Neural progenitor cell (in vitro differentiated cells): ENCODE data around the gene ARID2.

Experiments used
- CTCF ChIP-seq: fragments of 200-600 bp; sonication (generic); IDR thresholded peaks from 2 replicates; pipeline ENCODE4 v1.5.1; 2017; ENCODE audit warnings: antibody characterized with exemption, mild to moderate bottlenecking
- EZH2 ChIP-seq: fragments of 200-600 bp; sonication (generic); IDR thresholded peaks from 2 replicates; pipeline ENCODE4 v1.6.1; 2017; ENCODE audit warnings: antibody characterized with exemption, mild to moderate bottlenecking, moderate library complexity

GRCh38 chr12:45827974-45828373, 98.5 kb downstream of the ARID2 start:
- TF ChIP-seq CTCF (no peak), EZH2 (no peak)
